Measurements from ENCODE around the gene CRP.

GRCh38 chr1:159669338-159669737 is 45.1 kb downstream of the CRP start:
- TF ChIP-seq CTCF (IDR thresholded peaks at IDR 0.05) = no peak
- TF ChIP-seq POLR2A (IDR thresholded peaks at IDR 0.05) = no peak
- no peak for TF ChIP-seq EP300 (IDR thresholded peaks at IDR 0.05)
